Natural killer cell (primary cell): ENCODE data around the gene UST. TPM values are rescaled to one million over a fixed set of nuclear protein-coding genes. Genes with fewer than 3 reads are reported as not detected.
"Not testable (repeated sequence)": the region's sequence is repeated elsewhere in the genome, so short reads cannot be mapped to it uniquely, and the experiment has no call there.

ENCODE experiments used
- ATAC-seq, 3 donors: fragments of 150-1000 bp in 2 of 3; fragments of 200-7000 bp in 1 of 3; cut with Tn5 transposase; 1 replicate in 1 of 3; 2 replicates in 2 of 3; pipeline ENCODE4 v1.10.0; 2021; ENCODE audit warnings: mild to moderate bottlenecking in 2 of 3, moderate library complexity in 2 of 3
- DNase-seq, 2 donors: peaks; one replicate each; pipeline versions ENCODE4 v3.0.0 to v3.0.0-alpha.2; 2013 to 2021; ENCODE audit warnings: mixed read lengths in 1 of 2
- H3K27ac ChIP-seq: one replicate; pipeline ENCODE4 v1.5.1; 2013; ENCODE audit warnings: mild to moderate bottlenecking, low read length
- H3K27me3 ChIP-seq: one replicate; pipeline ENCODE4 v1.6.1; 2013; ENCODE audit warnings: low read length; ENCODE audit not compliant: control insufficient read depth, insufficient read depth
- H3K36me3 ChIP-seq: one replicate; pipeline ENCODE4 v1.6.1; 2013; ENCODE audit warnings: low read length; ENCODE audit not compliant: control insufficient read depth, insufficient read depth
- H3K4me1 ChIP-seq: one replicate; pipeline ENCODE4 v1.6.1; 2013; ENCODE audit warnings: low read length; ENCODE audit not compliant: control insufficient read depth, insufficient read depth
- H3K4me3 ChIP-seq: one replicate; pipeline ENCODE4 v1.5.1; 2013; ENCODE audit warnings: low read length
- H3K9me3 ChIP-seq: one replicate; pipeline ENCODE4 v1.6.1; 2013; ENCODE audit warnings: low read length; ENCODE audit not compliant: control insufficient read depth, insufficient read depth
- H3K27ac Mint-ChIP-seq, 2 donors: one replicate each; pipeline ENCODE4 v1.8.0; 2022; ENCODE audit warnings: mild to moderate bottlenecking in 2 of 2, mixed read lengths in 2 of 2, moderate library complexity in 1 of 2
- H3K27me3 Mint-ChIP-seq, 2 donors: one replicate each; pipeline ENCODE4 v1.8.0; 2022; ENCODE audit warnings: low read depth in 2 of 2, mixed read lengths in 2 of 2
- H3K36me3 Mint-ChIP-seq: one replicate; pipeline ENCODE4 v1.8.0; 2022; ENCODE audit warnings: mixed read lengths
- H3K4me1 Mint-ChIP-seq, 2 donors: one replicate each; pipeline ENCODE4 v1.8.0; 2022; ENCODE audit warnings: mixed read lengths in 2 of 2
- H3K4me3 Mint-ChIP-seq: one replicate; pipeline ENCODE4 v1.8.0; 2022; ENCODE audit warnings: mild to moderate bottlenecking, moderate library complexity, mixed read lengths
- H3K9me3 Mint-ChIP-seq, 2 donors: one replicate each; pipeline ENCODE4 v1.8.0; 2022; ENCODE audit warnings: mixed read lengths in 2 of 2
- CTCF ChIP-seq: fragments of 200-600 bp; IDR thresholded peaks from one replicate; pipeline ENCODE4 v1.8.0; 2022; ENCODE audit warnings: antibody characterized with exemption
- WGBS: methylation state at CpG from one replicate; pipeline ENCODE4 v1.1.7; 2013; ENCODE audit warnings: missing lambda C conversion rate; ENCODE audit not compliant: insufficient coverage; 5-methylcytosine and 5-hydroxymethylcytosine counted together
- intact Hi-C: fragments of 100-400 bp; cut with micrococcal nuclease; formaldehyde crosslinking; loops from one replicate; pipeline ENCODE4 v1.14.2; 2022
- total RNA-seq, 4 donors: library from RNA; stranded (reverse); fragments of 120-200 nt in 1 of 4; gene quantifications; one replicate each; pipeline versions ENCODE4 v1.2.3 to v1.2.4, GENCODE V29; 2013 to 2022

The UST gene
- total RNA-seq, 3 donors from 2014 or later (not counting 1 experiment from before 2014, with no cell fraction given), result 6.3 to 11.9 (median 10.6) TPM

GRCh38 chr6:148972481-148972880, 225.7 kb downstream of the UST start:
- Mint-ChIP-seq H3K27me3 (no peaks in the 10 kb centered on the region), H3K9me3 (no peaks in the 10 kb centered on the region), H3K27ac (no peak overlapping the region), H3K4me3 (no peak overlapping the region), H3K36me3 (no peaks in the 10 kb centered on the region), H3K4me1 (peaks cover 0 to 12% of the 10 kb centered on the region in 2 donors)
- no peaks in the 10 kb centered on the region for H3K9me3 ChIP-seq
- no peak for TF ChIP-seq CTCF
- no peak overlapping the region for H3K27ac ChIP-seq
- H3K4me3 ChIP-seq, result no peak overlapping the region
- H3K27me3 ChIP-seq, result no peaks in the 10 kb centered on the region
- H3K36me3 ChIP-seq, result peaks cover 3% of the 10 kb centered on the region
- WGBS, result 52% methylated on average over 15 of the region's 15 CpGs
- DNase-seq (peak in 1 of 2 donors; percentile 51), ATAC-seq (peak; percentile 60 to 87 (median 76))
- H3K4me1 ChIP-seq, result peaks cover 8% of the 10 kb centered on the region
- intact Hi-C loops, result no loop called here

GRCh38 chr6:148973538-148974208, 226.8 kb downstream of the UST start:
- 84% methylated on average over 4 of the region's 5 CpGs for WGBS
- ATAC-seq (no peak), DNase-seq (no peak)
- H3K36me3 Mint-ChIP-seq, result no peaks in the 10 kb centered on the region
- Histone ChIP-seq H3K4me1 (peaks cover 8% of the 10 kb centered on the region), H3K9me3 (no peaks in the 10 kb centered on the region), H3K27me3 (no peaks in the 10 kb centered on the region), H3K27ac (no peak overlapping the region), H3K36me3 (no peaks in the 10 kb centered on the region), H3K4me3 (no peak overlapping the region)
- H3K27me3 Mint-ChIP-seq, result no peaks in the 10 kb centered on the region
- no peak overlapping the region for H3K4me3 Mint-ChIP-seq
- H3K4me1 Mint-ChIP-seq, result peaks cover 0 to 12% of the 10 kb centered on the region in 2 donors
- no peaks in the 10 kb centered on the region for H3K9me3 Mint-ChIP-seq
- no peak for TF ChIP-seq CTCF
- intact Hi-C loops, result no loop called here
- H3K27ac Mint-ChIP-seq, result no peak overlapping the region

- H3K27ac Mint-ChIP-seq, result no peak overlapping the region
- H3K4me3 ChIP-seq, result no peak overlapping the region
- 95% methylated on average over 4 of the region's 4 CpGs for WGBS
- H3K4me3 Mint-ChIP-seq, result no peak overlapping the region
- H3K36me3 Mint-ChIP-seq, result no peaks in the 10 kb centered on the region
- no peaks in the 10 kb centered on the region for H3K27me3 Mint-ChIP-seq
- H3K9me3 ChIP-seq, result no peaks in the 10 kb centered on the region
- no peak for ATAC-seq
- peaks cover 0 to 12% of the 10 kb centered on the region in 2 donors for H3K4me1 Mint-ChIP-seq
- H3K27me3 ChIP-seq, result no peaks in the 10 kb centered on the region
- no peak overlapping the region for H3K27ac ChIP-seq
- no peak for DNase-seq
- intact Hi-C loops, result no loop called here
- TF ChIP-seq CTCF, result no peak
- H3K4me1 ChIP-seq, result peaks cover 13% of the 10 kb centered on the region
- no peaks in the 10 kb centered on the region for H3K9me3 Mint-ChIP-seq
- H3K36me3 ChIP-seq, result no peaks in the 10 kb centered on the region
Observed at GRCh38 chr6:148974351-148974750, 227.5 kb downstream of the UST start.

GRCh38 chr6:148978298-148978697, 231.5 kb downstream of the UST start:
- H3K27ac Mint-ChIP-seq, H3K27me3 ChIP-seq, H3K4me3 ChIP-seq, H3K4me1 Mint-ChIP-seq, H3K9me3 ChIP-seq, H3K9me3 Mint-ChIP-seq, intact Hi-C loops, DNase-seq, H3K4me3 Mint-ChIP-seq, H3K27me3 Mint-ChIP-seq, H3K36me3 ChIP-seq, H3K4me1 ChIP-seq, H3K27ac ChIP-seq, H3K36me3 Mint-ChIP-seq, ATAC-seq: not testable (repeated sequence)
- 100% methylated on average over 1 of the region's 3 CpGs for WGBS
